Measurements from ENCODE around the gene ZMYND12.
A peak's percentile ranks its signal among the peaks of the same experiment; 100 is the strongest.

ZMYND12 gene

GRCh38 chr1:42476605-42477004 lies 20.8 kb upstream of the ZMYND12 start:
- H3K9ac ChIP-seq: no peak overlapping the region

DNA sequence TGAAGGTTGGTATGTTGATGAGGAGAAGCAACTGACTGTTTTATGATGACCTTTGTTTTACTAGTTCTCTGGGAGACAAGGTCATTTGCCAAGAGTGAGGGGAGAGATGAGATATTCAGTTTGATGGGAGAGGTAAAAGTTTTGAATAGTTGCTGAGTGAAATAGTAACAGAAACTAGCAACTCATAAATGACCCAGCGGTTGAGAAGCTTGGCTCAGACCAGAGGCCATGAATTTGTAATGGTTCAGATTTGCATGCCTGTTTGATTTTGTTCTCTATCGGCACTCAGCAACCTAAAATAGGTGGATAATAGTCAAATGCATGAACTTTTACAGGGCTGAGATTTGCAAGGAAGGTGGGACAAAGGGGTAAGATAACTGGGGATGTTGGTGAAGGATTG lies 13.9 kb upstream of the ZMYND12 start:
- Histone ChIP-seq H3K27me3 (no peaks in the 10 kb centered on the region), H3K9me3 (no peaks in the 10 kb centered on the region), H3K36me3 (no peaks in the 10 kb centered on the region), H3K27ac (no peak overlapping the region), H4K20me1 (no peaks in the 10 kb centered on the region), H3K9ac (no peak overlapping the region), H3K4me3 (no peak overlapping the region), H3K4me2 (no peak overlapping the region), H3K4me1 (no peaks in the 10 kb centered on the region)
- no peak for TF ChIP-seq Cebpa-rat (IDR thresholded peaks at IDR 0.05)

More at GRCh38 chr1:42476605-42477004, 20.8 kb upstream of the ZMYND12 start:
- Histone ChIP-seq H4K20me1 (no peaks in the 10 kb centered on the region), H3K4me2 (no peak overlapping the region), H3K36me3 (no peaks in the 10 kb centered on the region), H3K4me3 (no peak overlapping the region), H3K27me3 (no peaks in the 10 kb centered on the region), H3K9me3 (no peaks in the 10 kb centered on the region), H3K4me1 (no peaks in the 10 kb centered on the region), H3K27ac (no peak overlapping the region)
- TF ChIP-seq Cebpa-rat (IDR thresholded peaks at IDR 0.05): no peak

- Histone ChIP-seq H3K9ac (no peak overlapping the region), H3K27me3 (peaks cover 14% of the 10 kb centered on the region), H4K20me1 (peaks cover 13% of the 10 kb centered on the region; the same call in 1 of the 2 replicates), H3K4me1 (peaks cover 17% of the 10 kb centered on the region), H3K4me3 (no peak overlapping the region), H3K36me3 (peaks cover under 1% of the 10 kb centered on the region; the same call in 1 of the 2 replicates), H3K4me2 (no peak overlapping the region), H3K27ac (no peak overlapping the region), H3K9me3 (no peaks in the 10 kb centered on the region)
- TF ChIP-seq Cebpa-rat (IDR thresholded peaks at IDR 0.05): no peak
Measured at GRCh38 chr1:42466030-42466429, 10.2 kb upstream of the ZMYND12 start.

- no peak for TF ChIP-seq Cebpa-rat (IDR thresholded peaks at IDR 0.05)
- H3K9ac ChIP-seq: no peak overlapping the region
Measured at GRCh38 chr1:42463921-42464320, 8.1 kb upstream of the ZMYND12 start.

DNA sequence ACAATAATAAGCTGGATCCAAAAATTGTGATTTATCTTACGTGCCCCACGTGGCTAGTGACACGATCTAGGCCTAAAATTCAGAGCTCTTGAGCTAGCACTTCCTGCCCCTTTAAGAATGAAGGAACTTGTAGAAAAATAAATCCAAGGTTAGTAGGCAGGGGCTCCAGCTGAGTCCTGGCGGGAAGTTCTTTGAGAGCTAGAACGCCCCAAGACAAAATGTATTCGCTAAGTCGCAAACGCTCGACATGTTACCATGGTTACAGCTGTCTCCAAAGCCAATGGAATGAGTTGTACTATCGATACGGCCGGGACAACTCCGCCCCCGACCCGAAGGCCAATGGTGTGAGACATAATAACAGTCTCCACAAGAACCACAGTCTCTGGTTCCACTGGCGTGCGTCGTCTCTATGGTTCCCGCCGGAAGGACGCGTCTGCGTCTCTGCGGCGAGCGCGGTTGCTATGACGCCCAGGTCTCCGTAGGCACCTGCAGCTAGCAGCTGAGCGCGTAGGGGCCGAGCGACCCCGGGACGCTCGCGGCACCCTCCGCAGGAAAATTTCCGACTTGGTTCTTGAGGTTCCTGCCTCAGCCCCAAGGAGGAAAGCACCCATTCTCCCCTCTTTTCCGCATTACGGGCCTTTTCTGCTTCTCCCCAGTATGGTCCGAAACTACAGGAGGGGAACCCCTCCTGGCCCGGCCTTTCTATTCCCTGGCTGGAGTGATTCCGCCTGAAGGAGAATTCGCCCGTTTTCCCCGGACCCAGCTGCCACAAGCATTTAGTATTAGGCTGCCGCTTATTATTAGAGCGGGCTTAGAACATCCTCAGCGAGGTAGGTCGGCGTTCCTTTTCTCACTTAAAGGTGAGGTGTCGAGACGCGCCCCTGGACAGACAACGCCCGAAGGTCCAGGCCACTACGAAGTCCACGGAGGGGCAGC lies 7.3 kb upstream of the ZMYND12 start, which contains the start of gene CCDC30:
Gene CCDC30 (plus strand): TSS at position 459 of the 936 bp plus-strand sequence. CDS start 17,266 bp downstream, outside the sequence.
- peaks cover 14% of the 10 kb centered on the region for H3K27me3 ChIP-seq
- TF ChIP-seq Cebpa-rat (IDR thresholded peaks at IDR 0.05): no peak
- H3K4me2 ChIP-seq: peak within 1 kb of the TSS; percentile 79
- H3K4me1 ChIP-seq: peaks cover 24% of the 10 kb centered on the region
- peak within 1 kb of the TSS; percentile 36; the same call in 1 of the 2 replicates for H3K9ac ChIP-seq
- no peaks in the 10 kb centered on the region for H3K9me3 ChIP-seq
- peak within 1 kb of the TSS; percentile 70 for H3K4me3 ChIP-seq
- H3K36me3 ChIP-seq: peaks cover 29% of the 10 kb centered on the region
- H3K27ac ChIP-seq: no peak within 1 kb of the TSS
- H4K20me1 ChIP-seq: peaks cover 13% of the 10 kb centered on the region; the same call in 1 of the 2 replicates

More at GRCh38 chr1:42463921-42464320, 8.1 kb upstream of the ZMYND12 start:
- peaks cover 20% of the 10 kb centered on the region for H3K4me1 ChIP-seq
- H4K20me1 ChIP-seq: peaks cover 13% of the 10 kb centered on the region; the same call in 1 of the 2 replicates
- peak overlapping the region; percentile 79 for H3K4me2 ChIP-seq
- H3K27ac ChIP-seq: no peak overlapping the region
- H3K27me3 ChIP-seq: peaks cover 14% of the 10 kb centered on the region
- H3K4me3 ChIP-seq: peak overlapping the region; percentile 70; the same call in 1 of the 2 replicates
- peaks cover 21% of the 10 kb centered on the region for H3K36me3 ChIP-seq
- no peaks in the 10 kb centered on the region for H3K9me3 ChIP-seq

DNA sequence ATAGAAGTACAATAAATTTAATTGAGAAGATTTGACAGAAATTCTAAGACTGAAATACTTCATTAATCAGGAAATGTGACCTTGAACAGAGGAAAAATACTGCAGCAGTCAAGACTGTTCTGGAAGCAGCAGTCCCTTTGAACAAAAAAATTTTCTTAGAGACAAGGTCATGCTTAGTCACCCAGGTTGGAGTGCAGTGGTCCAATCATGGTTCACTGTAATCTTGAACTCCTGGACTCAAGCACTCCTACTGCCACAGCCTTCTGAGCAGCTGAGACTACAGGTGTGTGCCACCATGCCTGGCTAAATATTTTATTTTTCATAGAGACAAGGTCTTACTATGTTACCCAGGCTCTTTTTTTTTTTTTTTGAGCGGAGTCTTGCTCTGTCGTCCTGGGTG lies 5.4 kb upstream of the ZMYND12 start:
- TF ChIP-seq Cebpa-rat (IDR thresholded peaks at IDR 0.05): no peak
- Histone ChIP-seq H4K20me1 (peaks cover 13% of the 10 kb centered on the region; the same call in 1 of the 2 replicates), H3K4me3 (no peak overlapping the region), H3K4me1 (peaks cover 36% of the 10 kb centered on the region), H3K9me3 (no peaks in the 10 kb centered on the region), H3K4me2 (peak overlapping the region; percentile 79), H3K27ac (no peak overlapping the region), H3K27me3 (peaks cover 14% of the 10 kb centered on the region), H3K9ac (no peak overlapping the region), H3K36me3 (peaks cover 33% of the 10 kb centered on the region)

GRCh38 chr1:42456754-42457089 lies 900 bp upstream of the ZMYND12 start:
- Histone ChIP-seq H3K4me3 (peak overlapping the region; percentile 79), H3K4me2 (peak overlapping the region; percentile 88), H3K9ac (peak overlapping the region; percentile 91), H4K20me1 (peaks cover 5% of the 10 kb centered on the region; the same call in 1 of the 2 replicates), H3K27me3 (no peaks in the 10 kb centered on the region), H3K36me3 (peaks cover 33% of the 10 kb centered on the region), H3K9me3 (no peaks in the 10 kb centered on the region), H3K4me1 (peaks cover 35% of the 10 kb centered on the region), H3K27ac (peak overlapping the region; percentile 96)
- no peak for TF ChIP-seq Cebpa-rat (IDR thresholded peaks at IDR 0.05)

- no peak overlapping the region for H3K4me2 ChIP-seq
- H3K4me3 ChIP-seq: no peak overlapping the region
- no peaks in the 10 kb centered on the region for H3K9me3 ChIP-seq
- no peak overlapping the region for H3K9ac ChIP-seq
- no peaks in the 10 kb centered on the region for H4K20me1 ChIP-seq
- no peaks in the 10 kb centered on the region for H3K27me3 ChIP-seq
- TF ChIP-seq Cebpa-rat (IDR thresholded peaks at IDR 0.05): no peak
- H3K27ac ChIP-seq: no peak overlapping the region
- peaks cover 26% of the 10 kb centered on the region for H3K4me1 ChIP-seq
- peaks cover 17% of the 10 kb centered on the region for H3K36me3 ChIP-seq
Measured at GRCh38 chr1:42454403-42454802, 1.4 kb downstream of the ZMYND12 start.

- Histone ChIP-seq H4K20me1 (no peaks in the 10 kb centered on the region), H3K9ac (no peak overlapping the region), H3K27ac (no peak overlapping the region), H3K4me3 (no peak overlapping the region), H3K4me2 (no peak overlapping the region), H3K36me3 (peaks cover 7% of the 10 kb centered on the region), H3K9me3 (no peaks in the 10 kb centered on the region), H3K4me1 (peaks cover 25% of the 10 kb centered on the region), H3K27me3 (no peaks in the 10 kb centered on the region)
- no peak for TF ChIP-seq Cebpa-rat (IDR thresholded peaks at IDR 0.05)
Measured at GRCh38 chr1:42453386-42453785, 2.4 kb downstream of the ZMYND12 start.

DNA sequence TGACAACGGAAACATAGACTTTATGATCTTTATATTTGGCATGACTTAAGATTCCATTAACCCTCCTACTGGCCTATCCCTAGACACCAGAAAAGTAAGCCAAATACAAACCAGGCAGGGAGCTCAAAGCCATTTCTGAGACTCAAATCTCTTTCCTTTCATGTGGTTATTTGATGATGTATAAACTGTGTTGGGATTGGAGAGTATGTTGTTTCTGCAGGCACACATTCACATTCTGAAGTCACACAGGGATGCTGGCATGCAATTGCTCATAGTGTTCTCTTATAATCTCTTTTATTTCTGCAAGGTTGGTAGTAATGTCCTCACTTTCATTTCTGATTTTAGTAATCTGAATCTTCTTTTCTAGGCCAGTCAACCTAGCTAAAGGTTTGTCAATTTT lies 5.8 kb downstream of the ZMYND12 start:
- H3K4me2 ChIP-seq: no peak overlapping the region
- H3K9me3 ChIP-seq: no peaks in the 10 kb centered on the region
- H3K27me3 ChIP-seq: no peaks in the 10 kb centered on the region
- H3K9ac ChIP-seq: no peak overlapping the region
- H3K27ac ChIP-seq: no peak overlapping the region
- no peaks in the 10 kb centered on the region for H3K36me3 ChIP-seq
- peaks cover 2% of the 10 kb centered on the region for H3K4me1 ChIP-seq
- no peak for TF ChIP-seq Cebpa-rat (IDR thresholded peaks at IDR 0.05)
- H3K4me3 ChIP-seq: no peak overlapping the region
- H4K20me1 ChIP-seq: no peaks in the 10 kb centered on the region
